ENCODE measurements around the gene DEFB132. TPM values are rescaled to one million over a fixed set of nuclear protein-coding genes. Genes with fewer than 3 reads are reported as not detected.

Gene DEFB132
- total and polyA plus RNA-seq, 2 of the 13 experiments (the other 11 are each of a cell fraction or from before 2014, with no cell fraction given), result not detected

DNA sequence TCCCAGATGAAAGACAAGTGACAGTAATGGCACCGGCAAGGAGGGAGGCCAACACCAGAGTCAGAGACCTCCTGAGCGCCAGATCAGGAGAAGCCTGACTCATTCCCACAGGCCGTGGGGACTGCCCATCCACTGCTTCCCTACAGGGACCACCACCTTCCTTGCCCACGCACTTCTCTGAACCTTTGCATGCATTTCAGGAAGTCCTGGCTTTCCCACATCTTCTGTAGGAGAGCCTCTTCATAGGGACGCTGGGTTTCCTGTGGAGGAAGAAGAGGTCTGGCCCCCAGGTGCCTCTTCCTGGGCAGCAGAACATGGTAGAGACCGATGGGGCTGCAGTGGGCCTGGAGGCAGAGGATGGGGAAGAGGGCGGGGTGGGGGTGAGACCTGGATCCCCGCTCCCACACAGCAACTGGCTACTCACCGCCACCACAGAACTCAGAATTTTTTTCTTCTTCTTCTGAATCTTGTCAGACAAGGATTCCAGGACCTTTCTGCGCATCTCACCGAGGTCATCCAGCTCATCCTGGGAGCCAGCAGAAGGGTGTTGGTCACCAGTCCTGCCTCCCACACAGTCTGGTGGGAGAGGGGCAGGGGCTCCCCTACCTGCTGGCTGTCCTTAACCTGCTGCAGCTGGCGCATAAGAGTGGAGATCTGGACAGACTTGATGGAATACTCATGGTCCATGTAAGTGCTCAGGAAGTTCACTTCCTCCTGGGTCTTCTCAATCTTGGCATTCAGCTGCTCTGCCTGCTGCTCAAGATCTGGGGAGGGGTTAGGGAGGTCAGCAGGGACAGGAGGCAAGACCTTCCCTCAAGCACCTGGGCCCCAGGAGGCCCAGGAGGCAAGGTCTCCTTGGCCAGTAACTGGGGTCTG lies 19.3 kb downstream of the DEFB132 start:
- ATAC-seq, result no peak
- H3K27ac ChIP-seq (ENCODE audit: extremely low read length, insufficient read depth, low read length), result no peak overlapping the region
- intact Hi-C loops (cut with micrococcal nuclease; ENCODE audit: unreplicated experiment), result no loop called here
- H3K79me2 ChIP-seq (ENCODE audit: insufficient read depth, low read length), result no peaks in the 10 kb centered on the region
- H3K36me3 ChIP-seq (replicated peaks in 1 of 2; ENCODE audit: control insufficient read depth in 1 of 2, insufficient read depth in 2 of 2, low read length in 2 of 2), result peaks cover 30 to 42% of the 10 kb centered on the region in 2 experiments
- TF ChIP-seq MEIS1 (CRISPR knock-in tag; IDR thresholded peaks at IDR 0.05; ENCODE audit: borderline replicate concordance), result no peak
- no peak for TF ChIP-seq SP5 (CRISPR knock-in tag; IDR thresholded peaks at IDR 0.05; ENCODE audit: borderline replicate concordance, low read depth)
- TF ChIP-seq ZNF496 (CRISPR knock-in tag; IDR thresholded peaks at IDR 0.05; ENCODE audit: insufficient replicate concordance), result no peak
- no peak for TF ChIP-seq SMARCC2 (IDR thresholded peaks at IDR 0.05)
- TF ChIP-seq SOX6 (IDR thresholded peaks at IDR 0.05), result no peak
- no peak for TF ChIP-seq SOX6 (CRISPR knock-in tag; IDR thresholded peaks at IDR 0.05)
- TF ChIP-seq TARDBP (CRISPR knock-in tag; IDR thresholded peaks at IDR 0.05), result no peak
- no peak for TF ChIP-seq ZSCAN21 (CRISPR knock-in tag; IDR thresholded peaks at IDR 0.05; ENCODE audit: borderline replicate concordance)
- no peak for TF ChIP-seq ZNF543 (CRISPR knock-in tag; IDR thresholded peaks at IDR 0.05)
- TF ChIP-seq ZNF225 (CRISPR knock-in tag; IDR thresholded peaks at IDR 0.05), result no peak
- TF ChIP-seq HOXA9 (CRISPR knock-in tag; IDR thresholded peaks at IDR 0.05; ENCODE audit: borderline replicate concordance), result no peak
- TF ChIP-seq ZNF878 (CRISPR knock-in tag; IDR thresholded peaks at IDR 0.05), result no peak
- TF ChIP-seq ESRRA (CRISPR knock-in tag; IDR thresholded peaks at IDR 0.05; ENCODE audit: low read depth), result no peak
- no peak for TF ChIP-seq ZNF30 (CRISPR knock-in tag; IDR thresholded peaks at IDR 0.05)
- TF ChIP-seq ZBTB1 (CRISPR knock-in tag; IDR thresholded peaks at IDR 0.05; ENCODE audit: borderline replicate concordance), result no peak
- no peak for TF ChIP-seq MEF2D (CRISPR knock-in tag; IDR thresholded peaks at IDR 0.05)
- TF ChIP-seq RELA (CRISPR knock-in tag; IDR thresholded peaks at IDR 0.05), result no peak
- TF ChIP-seq, protein P1, sequence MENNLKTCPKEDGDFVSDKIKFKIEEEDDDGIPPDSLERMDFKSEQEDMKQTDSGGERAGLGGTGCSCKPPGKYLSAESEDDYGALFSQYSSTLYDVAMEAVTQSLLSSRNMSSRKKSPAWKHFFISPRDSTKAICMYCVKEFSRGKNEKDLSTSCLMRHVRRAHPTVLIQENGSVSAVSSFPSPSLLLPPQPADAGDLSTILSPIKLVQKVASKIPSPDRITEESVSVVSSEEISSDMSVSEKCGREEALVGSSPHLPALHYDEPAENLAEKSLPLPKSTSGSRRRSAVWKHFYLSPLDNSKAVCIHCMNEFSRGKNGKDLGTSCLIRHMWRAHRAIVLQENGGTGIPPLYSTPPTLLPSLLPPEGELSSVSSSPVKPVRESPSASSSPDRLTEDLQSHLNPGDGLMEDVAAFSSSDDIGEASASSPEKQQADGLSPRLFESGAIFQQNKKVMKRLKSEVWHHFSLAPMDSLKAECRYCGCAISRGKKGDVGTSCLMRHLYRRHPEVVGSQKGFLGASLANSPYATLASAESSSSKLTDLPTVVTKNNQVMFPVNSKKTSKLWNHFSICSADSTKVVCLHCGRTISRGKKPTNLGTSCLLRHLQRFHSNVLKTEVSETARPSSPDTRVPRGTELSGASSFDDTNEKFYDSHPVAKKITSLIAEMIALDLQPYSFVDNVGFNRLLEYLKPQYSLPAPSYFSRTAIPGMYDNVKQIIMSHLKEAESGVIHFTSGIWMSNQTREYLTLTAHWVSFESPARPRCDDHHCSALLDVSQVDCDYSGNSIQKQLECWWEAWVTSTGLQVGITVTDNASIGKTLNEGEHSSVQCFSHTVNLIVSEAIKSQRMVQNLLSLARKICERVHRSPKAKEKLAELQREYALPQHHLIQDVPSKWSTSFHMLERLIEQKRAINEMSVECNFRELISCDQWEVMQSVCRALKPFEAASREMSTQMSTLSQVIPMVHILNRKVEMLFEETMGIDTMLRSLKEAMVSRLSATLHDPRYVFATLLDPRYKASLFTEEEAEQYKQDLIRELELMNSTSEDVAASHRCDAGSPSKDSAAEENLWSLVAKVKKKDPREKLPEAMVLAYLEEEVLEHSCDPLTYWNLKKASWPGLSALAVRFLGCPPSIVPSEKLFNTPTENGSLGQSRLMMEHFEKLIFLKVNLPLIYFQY (CRISPR knock-in tag; IDR thresholded peaks at IDR 0.05; ENCODE audit: borderline replicate concordance), result no peak
- no peaks in the 10 kb centered on the region for H3K27me3 ChIP-seq (ENCODE audit: control insufficient read depth in 1 of 2, insufficient read depth in 2 of 2, low read length in 2 of 2)
- H3K9ac ChIP-seq (ENCODE audit: insufficient read depth, low read depth, low read length), result no peak overlapping the region
- no peak overlapping the region for H3K4me3 ChIP-seq (replicated peaks in 1 of 3; ENCODE audit: insufficient read depth in 1 of 3, low read depth in 2 of 3, low read length in 3 of 3)
- BruUV-seq (replicated peaks), result no TSS peak
- H4K20me1 ChIP-seq (ENCODE audit: insufficient read depth, low read length), result no peaks in the 10 kb centered on the region
- FAIRE-seq, result no peak
- 97% methylated on average over 12 of the region's 12 CpGs for WGBS (ENCODE audit: low lambda C conversion rate)
- H3K4me2 ChIP-seq (ENCODE audit: low read depth, low read length), result no peak overlapping the region
- in situ Hi-C loops (cut with HindIII; ENCODE audit: extremely low pct_ligation_motif_present, low pct_unique_long_range_greater_than_20kb), result no loop called here
- ChIA-PET POLR2A (no interaction called here), CTCF (ENCODE audit: low intra/inter-chr PET ratio, low total read pairs) (no interaction called here)
- no peak overlapping the region for H2AFZ ChIP-seq (ENCODE audit: low read length)
- DNase-seq (ENCODE audit: low spot score), result no peak
- H3K9me3 ChIP-seq (ENCODE audit: low read length), result no peaks in the 10 kb centered on the region
- no peaks in the 10 kb centered on the region for H3K4me1 ChIP-seq (ENCODE audit: insufficient read depth, low read length)

Measured in HepG2 (cell line).